Measurements from ENCODE around the gene OR7G3.

OR7G3 gene

DNA sequence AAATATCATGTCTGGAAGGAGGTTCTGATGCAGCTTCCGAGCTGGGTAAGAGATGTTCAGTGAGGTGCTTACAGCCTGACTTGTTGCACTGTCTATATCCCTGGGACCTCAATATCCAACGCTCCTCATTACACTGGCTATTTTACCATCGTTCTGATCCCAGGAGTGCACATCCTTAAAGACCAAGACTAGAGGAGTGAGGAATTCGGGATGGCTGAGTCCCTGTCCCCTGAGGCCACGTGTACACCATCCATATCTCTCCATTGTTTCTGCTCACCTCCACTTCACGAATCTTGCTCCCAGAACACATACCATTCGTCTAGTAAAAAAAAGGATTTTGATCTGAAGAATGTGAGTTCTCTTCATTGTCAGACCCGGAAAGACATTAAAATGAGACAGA, 19.4 kb downstream of the OR7G3 start, which contains the start of gene OR7G2:
Gene OR7G2 (minus strand): TSS at position 101 of the 400 bp plus-strand sequence. CDS start 4,232 bp downstream, outside the sequence.
- no peak for DNase-seq (ENCODE audit: low read depth in 2 of 2)

DNA sequence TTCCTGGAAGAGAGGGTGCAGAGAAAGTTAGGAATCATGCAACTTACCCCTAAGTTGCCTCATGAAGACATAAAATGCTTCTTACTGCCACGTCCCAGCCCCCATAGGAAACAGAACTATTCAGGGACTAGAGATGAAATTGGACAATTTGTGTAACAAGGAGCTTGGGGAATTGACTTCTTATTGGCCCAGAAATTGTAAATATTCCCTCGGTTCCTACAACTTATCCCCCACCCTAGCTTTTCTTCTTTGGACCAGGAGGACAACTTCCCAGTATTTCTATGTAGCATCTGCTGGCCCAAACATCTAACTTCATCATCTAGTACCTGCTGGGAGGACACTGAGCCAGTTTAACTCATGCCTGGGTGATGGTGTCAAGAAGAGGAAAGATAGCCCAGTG, 40.0 kb downstream of the OR7G3 start, which contains the start of gene OR1M1:
Gene OR1M1 (plus strand): TSS at position 301 of the 400 bp plus-strand sequence. CDS start 6,184 bp downstream, outside the sequence.
- DNase-seq (ENCODE audit: low read depth in 2 of 2): no peak

DNA sequence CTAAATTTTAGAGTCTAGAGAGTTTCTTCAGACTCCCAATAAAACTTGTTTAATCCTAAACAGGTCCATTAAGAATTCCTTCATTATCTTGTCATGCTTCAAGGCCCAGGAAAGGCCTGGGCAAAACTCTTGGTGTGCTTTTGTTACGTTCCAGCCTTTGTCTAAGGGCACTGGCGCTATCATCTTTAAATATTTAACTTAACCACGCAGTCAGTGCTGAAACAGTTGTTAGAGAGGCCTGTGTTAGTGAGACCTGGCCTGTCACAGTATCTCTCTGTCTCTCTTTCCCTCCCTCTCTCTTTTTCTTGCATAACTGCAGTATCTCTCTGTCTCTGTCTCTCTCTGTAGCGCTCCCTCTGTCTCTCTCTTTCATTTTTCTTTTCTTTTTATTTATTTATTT, 48.1 kb downstream of the OR7G3 start:
- no peak for DNase-seq (ENCODE audit: low read depth in 2 of 2)

DNA sequence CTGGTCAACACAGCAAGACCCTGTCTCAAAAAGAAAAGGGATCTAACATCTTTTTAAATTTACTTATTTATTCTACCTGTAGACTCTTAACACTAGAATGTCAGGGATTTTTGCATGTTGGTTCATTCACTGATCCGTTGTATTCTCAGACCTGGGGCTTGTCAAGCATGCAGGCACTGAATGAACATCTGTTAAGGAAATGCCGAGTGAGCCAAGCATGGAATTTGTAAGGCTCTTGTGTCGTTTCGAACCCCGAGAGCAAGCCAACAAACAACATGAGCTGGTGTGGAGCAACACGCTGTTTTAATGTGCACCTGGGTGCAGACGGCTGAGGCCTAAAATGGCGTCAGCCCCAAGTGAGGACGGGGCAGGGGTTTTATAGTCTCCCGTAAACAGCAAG, 49.8 kb downstream of the OR7G3 start:
- no peak for DNase-seq (ENCODE audit: low read depth in 2 of 2)

Measured in activated CD4-positive, alpha-beta T cell treated with anti-CD3 and anti-CD28 coated beads for 24 hours (primary cell).